ENCODE results near the gene SPAG8.
A peak's percentile ranks its signal among the peaks of the same experiment; 100 is the strongest.

SPAG8 gene

DNA sequence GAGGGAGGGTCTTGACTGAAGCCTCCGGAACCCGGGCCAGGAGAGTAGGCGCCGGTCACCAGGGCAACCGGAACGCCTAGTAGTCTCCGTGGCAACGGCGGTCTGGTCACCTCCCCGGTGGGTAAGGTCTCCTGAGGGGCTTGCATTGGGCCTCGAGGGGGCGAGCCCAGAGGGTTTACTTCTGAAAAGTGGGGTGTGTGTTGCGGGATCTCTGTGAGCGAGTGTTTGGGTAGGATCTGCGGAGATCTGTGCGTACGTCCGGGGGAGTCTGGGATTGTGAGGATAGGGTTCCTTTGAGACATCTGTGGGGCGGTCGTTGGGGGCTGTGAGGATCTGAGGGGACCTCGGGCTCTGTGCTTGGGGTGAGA is 16.6 kb upstream of the SPAG8 start, which contains the start of gene FAM221B:
FAM221B (minus strand) TSS at position 17 of the 368 bp plus-strand sequence. CDS start 2,571 bp downstream, outside the sequence.
- no peak for TF ChIP-seq EZH2 (IDR thresholded peaks at IDR 0.05; ENCODE audit: borderline replicate concordance, low read depth, low read length, severe bottlenecking)
- no peak for TF ChIP-seq CTCF (IDR thresholded peaks at IDR 0.05; ENCODE audit: borderline replicate concordance, extremely low read depth, low read length, poor library complexity, severe bottlenecking)
- H4K20me1 ChIP-seq (ENCODE audit: insufficient read depth, low read length) = no peaks in the 10 kb centered on the region
- H3K4me3 ChIP-seq (ENCODE audit: low read depth in 1 of 2, low read length in 2 of 2) = peak within 1 kb of the TSS; percentile 44 to 71; a peak in 3 of 4 replicates
- H3K27me3 ChIP-seq (ENCODE audit: insufficient read depth, low read length, poor library complexity) = no peaks in the 10 kb centered on the region
- H3K27ac ChIP-seq (ENCODE audit: low read length) = peak within 1 kb of the TSS; percentile 76
- H3K9me3 ChIP-seq (ENCODE audit: insufficient read depth, low read length, severe bottlenecking) = no peaks in the 10 kb centered on the region
- peak within 1 kb of the TSS; percentile 99 for H2AFZ ChIP-seq (ENCODE audit: low read depth, low read length)
- ATAC-seq (ENCODE audit: insufficient read depth, low read depth) (no peak), DNase-seq (no peak)
- peak within 1 kb of the TSS; percentile 92 for H3K4me2 ChIP-seq (ENCODE audit: insufficient read depth, low read length)
- H3K36me3 ChIP-seq (ENCODE audit: insufficient read depth, low read length) = no peaks in the 10 kb centered on the region
- H3K4me1 ChIP-seq (ENCODE audit: insufficient read depth, low read length) = peaks cover 28% of the 10 kb centered on the region
- no peaks in the 10 kb centered on the region; the same call in 1 of the 2 replicates for H3K79me2 ChIP-seq (ENCODE audit: insufficient read depth, low read length)
- H3K9ac ChIP-seq (ENCODE audit: low read depth, low read length) = peak within 1 kb of the TSS; percentile 65

DNA sequence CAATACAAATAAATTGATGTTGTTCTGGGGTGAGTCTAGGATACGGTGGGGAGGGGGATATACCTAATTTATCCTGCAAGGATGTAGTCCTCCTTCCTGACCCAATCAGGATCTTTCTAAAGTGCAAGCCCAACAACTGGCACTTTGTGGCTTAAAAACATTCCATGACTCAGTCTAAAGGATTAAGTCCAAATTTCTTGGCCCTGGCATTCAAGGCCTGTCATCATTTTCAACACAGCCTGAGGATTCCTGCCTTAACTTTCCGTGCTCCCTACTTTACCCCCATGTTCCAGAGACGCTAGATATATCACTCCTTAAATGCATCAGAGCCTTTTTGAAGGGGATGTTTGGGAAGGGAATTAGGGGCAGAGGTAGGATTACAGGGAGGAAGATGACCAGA is 15.4 kb upstream of the SPAG8 start:
- Histone ChIP-seq H4K20me1 (ENCODE audit: insufficient read depth, low read length) (no peaks in the 10 kb centered on the region), H3K9ac (ENCODE audit: low read depth, low read length) (no peak overlapping the region), H3K79me2 (ENCODE audit: insufficient read depth, low read length) (no peaks in the 10 kb centered on the region; the same call in 1 of the 2 replicates), H3K36me3 (ENCODE audit: insufficient read depth, low read length) (no peaks in the 10 kb centered on the region), H2AFZ (ENCODE audit: low read depth, low read length) (no peak overlapping the region), H3K4me3 (ENCODE audit: low read depth in 1 of 2, low read length in 2 of 2) (no peak overlapping the region), H3K27me3 (ENCODE audit: insufficient read depth, low read length, poor library complexity) (no peaks in the 10 kb centered on the region), H3K27ac (ENCODE audit: low read length) (no peak overlapping the region), H3K4me1 (ENCODE audit: insufficient read depth, low read length) (peaks cover 24% of the 10 kb centered on the region), H3K9me3 (ENCODE audit: insufficient read depth, low read length, severe bottlenecking) (no peaks in the 10 kb centered on the region), H3K4me2 (ENCODE audit: insufficient read depth, low read length) (no peak overlapping the region)
- DNase-seq = no peak
- ATAC-seq (ENCODE audit: insufficient read depth, low read depth) = no peak
- TF ChIP-seq EZH2 (IDR thresholded peaks at IDR 0.05; ENCODE audit: borderline replicate concordance, low read depth, low read length, severe bottlenecking) = no peak
- no peak for TF ChIP-seq CTCF (IDR thresholded peaks at IDR 0.05; ENCODE audit: borderline replicate concordance, extremely low read depth, low read length, poor library complexity, severe bottlenecking)

DNA sequence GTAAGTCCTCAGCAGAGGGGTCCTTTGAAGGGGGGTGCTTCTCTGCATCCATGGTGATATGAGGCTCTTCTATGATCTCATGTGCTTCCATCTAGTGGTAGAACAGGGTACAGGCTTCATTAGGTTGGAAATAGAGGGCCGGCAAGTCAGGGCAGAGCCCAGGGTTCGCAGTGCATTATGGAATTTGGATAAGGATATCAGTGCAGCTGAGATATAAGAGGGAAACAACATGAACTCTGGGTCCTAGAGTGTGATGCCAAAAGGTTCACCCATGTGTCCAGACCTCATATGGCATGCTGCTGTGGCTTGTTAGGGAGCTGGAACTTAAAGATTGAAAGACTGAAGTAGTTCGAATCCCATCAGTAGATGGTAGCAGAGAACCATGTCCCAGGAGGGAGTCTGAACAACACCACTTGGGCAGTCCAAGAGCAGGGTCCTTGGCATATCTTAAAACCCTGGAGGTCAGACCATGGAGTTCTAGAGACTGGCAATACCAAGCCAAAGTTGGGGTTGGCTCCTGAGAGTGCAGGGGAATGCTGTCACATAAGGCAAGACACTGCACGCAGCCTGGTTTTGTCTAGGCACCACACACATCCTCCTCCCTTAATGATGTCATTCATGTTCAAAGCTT is 14.1 kb upstream of the SPAG8 start:
- Histone ChIP-seq H2AFZ (ENCODE audit: low read depth, low read length) (no peak overlapping the region), H3K27ac (ENCODE audit: low read length) (no peak overlapping the region), H3K27me3 (ENCODE audit: insufficient read depth, low read length, poor library complexity) (no peaks in the 10 kb centered on the region), H3K4me1 (ENCODE audit: insufficient read depth, low read length) (peaks cover 24% of the 10 kb centered on the region), H3K4me3 (ENCODE audit: low read depth in 1 of 2, low read length in 2 of 2) (no peak overlapping the region), H3K36me3 (ENCODE audit: insufficient read depth, low read length) (no peaks in the 10 kb centered on the region), H3K4me2 (ENCODE audit: insufficient read depth, low read length) (no peak overlapping the region), H3K9me3 (ENCODE audit: insufficient read depth, low read length, severe bottlenecking) (no peaks in the 10 kb centered on the region), H3K79me2 (ENCODE audit: insufficient read depth, low read length) (no peaks in the 10 kb centered on the region; the same call in 1 of the 2 replicates), H3K9ac (ENCODE audit: low read depth, low read length) (no peak overlapping the region), H4K20me1 (ENCODE audit: insufficient read depth, low read length) (no peaks in the 10 kb centered on the region)
- DNase-seq (peak; percentile 39), ATAC-seq (ENCODE audit: insufficient read depth, low read depth) (peak; percentile 38; the same call in 2 of the 3 replicates)
- peak; percentile 80 for TF ChIP-seq CTCF (IDR thresholded peaks at IDR 0.05; ENCODE audit: borderline replicate concordance, extremely low read depth, low read length, poor library complexity, severe bottlenecking)
- no peak for TF ChIP-seq EZH2 (IDR thresholded peaks at IDR 0.05; ENCODE audit: borderline replicate concordance, low read depth, low read length, severe bottlenecking)

All from DND-41 (cell line).